HK-2 (cell line): ENCODE results near the gene UBE2E1.
A peak's percentile ranks its signal among the peaks of the same experiment; 100 is the strongest.

Experiments used
- DNase-seq: peaks from one replicate; pipeline ENCODE4 v3.0.0-alpha.2; 2018; ENCODE audit not compliant: unreplicated experiment

Gene UBE2E1

GRCh38 chr3:23796518-23796917, 9.2 kb upstream of the UBE2E1 start:
- no peak for DNase-seq

- no peak for DNase-seq
Measured at GRCh38 chr3:23797491-23797890, 8.3 kb upstream of the UBE2E1 start.

DNA sequence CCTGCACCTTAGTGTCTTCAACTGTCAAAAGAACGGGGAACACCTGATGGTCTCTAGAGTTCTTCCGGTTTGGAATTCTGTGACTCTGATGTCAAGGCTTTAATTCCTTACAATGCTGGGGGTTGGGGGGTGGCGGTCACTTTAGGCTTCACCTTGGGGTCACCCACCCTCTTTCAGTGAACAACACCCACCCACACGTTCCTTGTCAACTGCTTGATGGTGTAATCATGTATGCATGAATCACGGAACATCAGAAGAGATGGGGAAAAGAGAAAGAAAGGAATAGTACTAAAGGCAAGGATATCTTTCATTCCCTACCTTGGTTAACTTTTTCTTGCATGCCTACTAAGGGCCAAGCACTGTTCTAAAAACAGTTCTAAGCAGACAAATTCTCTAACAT, 7.3 kb upstream of the UBE2E1 start:
- no peak for DNase-seq

GRCh38 chr3:23798876-23799275, 6.9 kb upstream of the UBE2E1 start:
- no peak for DNase-seq

GRCh38 chr3:23800731-23801130, 5.0 kb upstream of the UBE2E1 start:
- DNase-seq = no peak

GRCh38 chr3:23804441-23805209, 1.1 kb upstream of the UBE2E1 start:
- DNase-seq = no peak

DNA sequence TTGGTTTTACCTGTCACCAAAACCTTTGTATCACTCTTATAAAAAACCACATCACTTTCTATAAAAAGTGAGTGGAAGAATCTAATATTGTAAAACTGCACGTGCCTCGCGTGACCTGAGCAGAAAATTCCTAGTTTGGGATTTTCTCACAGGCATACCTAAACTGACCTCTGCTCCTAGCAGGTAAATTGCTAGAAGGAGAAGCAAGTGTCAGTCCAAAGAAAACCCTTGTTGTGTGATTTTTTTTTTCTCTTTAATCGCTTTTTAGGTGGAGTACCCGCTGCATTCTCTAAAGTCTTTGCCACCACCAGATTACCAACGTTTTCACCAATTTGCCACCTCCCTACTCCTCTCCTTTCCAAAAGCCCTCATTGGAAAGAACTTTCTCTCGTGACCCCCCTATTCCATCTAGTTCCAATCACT, 534 bp upstream of the UBE2E1 start:
- no peak for DNase-seq

DNA sequence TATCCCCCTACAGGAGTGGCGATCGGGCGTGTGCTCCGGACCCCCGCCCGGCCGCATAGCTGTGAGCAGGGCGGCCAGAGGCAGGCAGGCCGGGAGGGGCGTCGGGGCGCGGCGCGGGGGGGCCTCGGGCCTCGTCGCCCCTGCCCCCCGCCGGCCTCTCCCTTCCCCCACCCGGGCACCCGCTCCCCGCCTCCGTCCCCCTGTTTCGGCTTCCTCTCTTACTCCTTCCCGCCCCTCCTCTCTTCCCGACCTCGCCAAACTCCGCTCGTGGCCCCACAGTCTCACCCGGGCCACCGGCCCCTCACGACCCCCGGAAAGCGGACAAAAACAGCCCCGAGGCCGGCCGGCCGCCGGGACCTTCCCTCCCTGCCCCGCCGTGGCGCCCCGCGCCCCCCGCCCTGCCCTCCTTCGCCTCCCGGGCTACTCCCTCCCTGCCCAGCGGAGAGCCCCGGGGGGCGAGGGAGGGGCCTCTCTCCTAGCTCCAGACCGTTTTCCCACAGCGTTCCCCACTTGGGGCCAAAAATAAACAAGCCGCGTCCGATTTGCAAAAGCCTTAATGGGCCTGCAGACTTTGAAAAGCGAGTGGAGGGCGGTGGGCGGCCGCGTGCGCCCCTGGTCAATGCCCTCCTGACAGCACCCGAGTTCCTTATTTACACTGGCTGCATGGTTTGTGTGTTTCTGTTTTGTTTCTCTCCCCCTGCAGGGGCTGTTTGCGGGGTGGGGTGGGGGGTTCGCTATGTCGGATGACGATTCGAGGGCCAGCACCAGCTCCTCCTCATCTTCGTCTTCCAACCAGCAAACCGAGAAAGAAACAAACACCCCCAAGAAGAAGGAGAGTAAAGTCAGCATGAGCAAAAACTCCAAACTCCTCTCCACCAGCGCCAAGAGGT, 1.0 kb downstream of the UBE2E1 start:
- DNase-seq = peak; percentile 12

- no peak for DNase-seq
Measured at GRCh38 chr3:23807424-23808015, 1.8 kb downstream of the UBE2E1 start.

DNA sequence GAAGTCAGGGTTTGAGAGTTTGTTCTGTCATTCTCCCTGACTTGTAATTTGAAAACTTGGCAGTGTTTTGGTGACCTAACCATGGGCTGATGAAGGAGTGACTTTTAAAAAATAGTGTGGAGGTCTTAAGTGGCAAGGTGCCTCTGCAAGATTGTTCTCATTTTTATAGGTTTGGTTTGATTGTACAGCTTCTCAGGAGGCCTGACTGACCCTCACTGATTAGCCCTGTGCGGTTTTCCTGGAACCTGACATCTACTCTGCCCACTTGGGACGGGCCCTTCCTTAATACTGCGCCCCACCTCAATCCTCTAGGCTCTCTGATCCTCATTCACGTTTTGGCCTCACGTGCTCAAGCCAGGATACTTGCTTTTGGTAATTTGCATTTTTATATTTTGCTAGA, 2.8 kb downstream of the UBE2E1 start:
- no peak for DNase-seq

DNA sequence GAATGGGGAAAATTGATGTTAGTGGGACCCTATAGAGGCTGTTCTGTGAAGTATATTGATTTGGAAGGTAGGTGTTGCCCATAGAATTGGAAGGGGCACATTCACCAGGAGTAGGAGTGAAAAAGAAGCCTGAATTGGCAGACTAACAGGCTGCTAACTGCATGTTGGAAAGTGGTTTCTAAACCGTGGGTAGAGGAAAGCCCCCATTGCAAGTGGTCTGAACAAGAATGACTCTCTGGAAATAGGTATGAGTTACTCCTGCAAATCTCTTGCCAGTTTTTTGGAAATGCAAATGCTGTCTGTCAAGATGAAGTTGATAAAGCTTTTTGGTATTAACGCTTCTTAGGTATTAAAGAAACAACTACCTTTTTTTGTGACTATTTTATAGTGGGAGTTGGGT, 3.5 kb downstream of the UBE2E1 start:
- DNase-seq = no peak

GRCh38 chr3:23809840-23810342, 4.1 kb downstream of the UBE2E1 start:
- no peak for DNase-seq

- DNase-seq = peak; percentile 57
Measured at GRCh38 chr3:23810343-23811184, 4.8 kb downstream of the UBE2E1 start.

DNA sequence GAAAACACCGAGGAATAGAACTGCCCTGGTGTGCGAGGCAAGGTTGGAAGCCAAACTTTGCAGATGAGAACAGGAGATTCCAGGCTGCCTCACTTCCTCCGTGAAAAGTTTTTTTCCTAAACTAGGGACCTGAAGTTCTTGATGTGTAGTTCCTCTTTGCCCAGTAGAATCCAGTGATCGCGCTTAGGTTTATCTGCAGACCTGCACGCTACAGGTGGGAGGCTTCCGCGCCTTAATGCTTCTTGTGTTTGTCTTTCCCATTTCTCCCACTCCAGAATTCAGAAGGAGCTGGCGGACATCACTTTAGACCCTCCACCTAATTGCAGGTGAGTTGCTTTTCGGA, 5.4 kb downstream of the UBE2E1 start:
- DNase-seq = no peak

GRCh38 chr3:23811919-23812318, 6.2 kb downstream of the UBE2E1 start:
- DNase-seq = no peak

- no peak for DNase-seq
Measured at GRCh38 chr3:23815879-23816278, 10.1 kb downstream of the UBE2E1 start.

DNA sequence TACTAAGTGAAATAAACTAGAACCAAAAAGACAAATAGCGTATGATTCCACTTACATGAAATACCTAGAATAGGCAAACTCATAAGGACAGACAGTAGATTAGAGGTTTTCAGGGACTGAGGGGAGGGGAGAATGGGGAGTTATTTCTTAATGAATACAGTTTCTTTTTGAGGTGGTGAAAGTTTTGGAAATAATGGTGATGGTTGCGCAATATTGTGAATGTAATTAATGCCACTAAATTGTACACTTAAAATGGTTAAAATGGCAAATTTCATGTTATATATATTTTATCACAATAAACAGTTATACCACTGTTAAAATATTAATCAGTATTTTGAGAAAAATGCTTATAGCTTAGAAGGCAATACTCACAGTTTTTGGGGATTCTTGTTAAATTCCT, 11.0 kb downstream of the UBE2E1 start:
- no peak for DNase-seq

GRCh38 chr3:23817508-23818223, 11.9 kb downstream of the UBE2E1 start:
- no peak for DNase-seq

DNA sequence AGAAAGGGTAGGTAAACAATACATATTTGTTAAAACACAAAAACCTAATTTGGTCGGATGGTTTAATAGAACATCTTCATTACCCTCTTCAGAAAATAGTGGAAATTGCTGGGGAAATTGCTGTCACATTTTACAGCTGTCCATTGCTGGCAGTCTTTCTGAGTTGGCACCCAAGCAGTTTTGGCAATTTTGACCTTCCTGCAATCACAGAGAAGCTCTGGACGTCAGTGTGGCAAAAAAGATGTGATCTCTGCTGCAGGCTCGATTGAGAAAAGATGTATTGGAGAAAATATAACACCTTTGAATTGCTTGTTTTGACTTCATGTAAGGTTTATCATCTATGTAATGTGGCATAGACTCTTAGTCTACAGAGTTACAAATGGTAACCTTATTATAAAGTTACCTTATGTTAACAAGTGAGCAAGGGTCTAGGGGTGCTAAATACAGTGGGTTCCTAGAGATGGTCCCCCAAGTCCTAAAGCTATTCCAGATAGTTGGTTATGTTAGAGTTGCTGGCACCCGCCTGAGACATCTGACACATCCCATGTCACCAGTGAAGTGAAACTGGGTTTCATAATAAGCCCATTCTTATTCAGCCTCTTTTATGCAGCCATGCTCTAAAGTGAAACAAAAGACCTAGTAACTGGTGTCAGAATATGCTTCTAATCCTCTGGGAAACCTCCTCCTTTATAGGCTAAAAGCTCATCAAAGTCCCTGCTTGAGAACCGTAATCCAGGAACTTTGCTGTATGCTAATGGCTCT, 14.0 kb downstream of the UBE2E1 start:
- no peak for DNase-seq

GRCh38 chr3:23820888-23821287, 15.1 kb downstream of the UBE2E1 start:
- no peak for DNase-seq
